Transverse colon (tissue), 4 donors: Measurements from ENCODE around the gene BMPR1B. TPM values are rescaled to one million over a fixed set of nuclear protein-coding genes. Genes with fewer than 3 reads are reported as not detected.
A peak's percentile ranks its signal among the peaks of the same experiment; 100 is the strongest.

ENCODE experiments used
- DNase-seq: peaks from one replicate; pipeline ENCODE4 v3.0.0-alpha.2; 2019
- H3K27ac ChIP-seq, 4 donors: fragments of 200-600 bp; sonication (generic); 2 replicates each; pipeline ENCODE4 v1.5.1; 2016 to 2018; ENCODE audit warnings: inconsistent platforms in 4 of 4
- H3K27me3 ChIP-seq: fragments of 200-600 bp; sonication (generic); 2 replicates; pipeline ENCODE4 v1.5.1; 2017; ENCODE audit warnings: inconsistent platforms
- H3K36me3 ChIP-seq, 4 donors: fragments of 200-600 bp; sonication (generic); 2 replicates each; pipeline ENCODE4 v1.5.1; 2017 to 2019; ENCODE audit warnings: inconsistent platforms in 4 of 4
- H3K4me1 ChIP-seq, 4 donors: fragments of 200-600 bp; sonication (generic); 2 replicates each; pipeline ENCODE4 v1.5.1; 2017 to 2020; ENCODE audit warnings: inconsistent platforms in 4 of 4
- H3K4me3 ChIP-seq, 4 donors: fragments of 200-600 bp; sonication (generic); 1 replicate in 1 of 4; 2 replicates in 3 of 4; pipeline versions ENCODE4 v1.5.1 to v1.6.1; 2017 to 2019; ENCODE audit warnings: inconsistent platforms in 4 of 4
- H3K9me3 ChIP-seq, 2 donors: fragments of 200-600 bp; sonication (generic); 2 replicates each; pipeline ENCODE4 v1.5.1; 2017 to 2019; ENCODE audit warnings: inconsistent platforms in 2 of 2
- CTCF ChIP-seq, 5 experiments: fragments of 200-600 bp in 3 of 5; fragments of 450-650 bp in 2 of 5; sonication (generic) in 3 of 5; IDR thresholded peaks; 1 replicate in 2 of 5; 2 replicates in 3 of 5; pipeline ENCODE4 v1.5.1; 2016 to 2017; ENCODE audit warnings: antibody characterized with exemption in 5 of 5, inconsistent platforms in 3 of 5, mild to moderate bottlenecking in 2 of 5, moderate library complexity in 1 of 5
- EP300 ChIP-seq: sonication (generic); formaldehyde crosslinking; IDR thresholded peaks from one replicate; pipeline ENCODE4 v1.6.1; 2017; ENCODE audit warnings: antibody characterized with exemption, low read depth
- POLR2A ChIP-seq: fragments of 450-650 bp; IDR thresholded peaks from one replicate; pipeline ENCODE4 v1.6.1; 2016; ENCODE audit warnings: antibody characterized with exemption, mild to moderate bottlenecking, moderate library complexity
- POLR2AphosphoS5 ChIP-seq, 3 donors: sonication (generic); formaldehyde crosslinking; IDR thresholded peaks; one replicate each; pipeline ENCODE4 v1.6.1; 2016; ENCODE audit warnings: antibody characterized with exemption in 3 of 3
- WGBS, 2 donors: methylation state at CpG; one replicate each; pipeline ENCODE4 v1.1.5; 2018; ENCODE audit warnings: low coverage in 1 of 2; 5-methylcytosine and 5-hydroxymethylcytosine counted together
- in situ Hi-C, 4 donors: fragments of 200-750 bp; cut with MboI; loops; one replicate each; pipeline versions ENCODE4 v1.15.0 to v1.15.1; 2017; ENCODE audit warnings: low sequenced_read_pairs in 3 of 4, low pct_ligation_motif_present in 1 of 4, low pct_unique_long_range_greater_than_20kb in 1 of 4
- intact Hi-C: fragments of 100-400 bp; cut with DNase I; formaldehyde crosslinking; loops from one replicate; pipeline ENCODE4 v1.15.1; 2023; ENCODE audit warnings: low total_unique reads
- total RNA-seq, 4 donors: library from RNA; depleted of rRNA; stranded (reverse); fragments of >200 nt; gene quantifications; one replicate each; pipeline ENCODE4 v1.1.0, GENCODE V29; 2016

BMPR1B gene
- total RNA-seq, 4 donors from 2014 or later, result 0.64 to 3.2 (median 0.68) TPM; not detected in 1

DNA sequence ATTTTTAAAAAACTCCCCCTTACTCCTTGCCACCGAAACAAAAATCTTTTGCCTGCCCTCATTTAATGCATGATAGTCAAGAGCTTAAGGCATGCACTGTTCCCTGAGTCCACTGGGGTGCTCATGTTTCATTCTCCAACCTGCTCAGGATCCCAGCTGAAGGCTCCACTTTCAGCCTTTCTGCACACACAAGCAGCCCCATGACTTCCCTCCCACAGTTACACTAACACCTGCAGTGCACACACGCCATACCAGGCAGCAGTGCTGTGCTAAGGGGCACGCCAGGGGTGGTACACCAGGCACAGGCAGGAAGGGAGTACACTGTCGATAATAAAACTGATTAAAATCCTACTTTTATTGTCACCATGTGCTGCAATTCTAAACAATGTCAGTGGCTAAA, 385.2 kb downstream of the BMPR1B start:
- no peaks in the 10 kb centered on the region for H3K27me3 ChIP-seq

DNA sequence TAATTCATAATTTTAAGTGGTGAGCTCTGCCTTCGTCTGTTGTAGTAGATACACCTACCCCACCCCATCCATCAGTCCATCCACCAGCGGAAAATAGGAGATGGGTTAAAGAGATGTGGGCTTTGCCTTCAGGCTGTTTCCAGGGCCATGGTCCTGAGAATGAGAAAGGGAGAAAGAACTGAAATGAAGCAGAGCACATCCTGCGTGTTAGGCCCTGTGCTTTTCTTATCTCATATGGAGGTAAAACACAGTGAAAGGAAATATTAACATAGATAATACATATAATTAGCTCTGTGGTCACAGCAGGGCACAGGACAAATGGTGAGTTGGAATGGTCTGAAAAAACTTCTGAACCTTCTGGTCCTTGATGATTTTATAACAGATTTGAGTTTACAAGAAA, 393.5 kb downstream of the BMPR1B start:
- Histone ChIP-seq H3K4me3 (no peak overlapping the region), H3K9me3 (no peaks in the 10 kb centered on the region), H3K36me3 (no peaks in the 10 kb centered on the region), H3K27me3 (no peaks in the 10 kb centered on the region), H3K4me1 (peaks cover 0 to under 1% (median 0%) of the 10 kb centered on the region in 4 donors), H3K27ac (no peak overlapping the region)
- no peak for DNase-seq
- WGBS, 2 donors, result 78 to 94% methylated on average over 1 to 3 of the region's 3 CpGs
- intact Hi-C loops, result no loop called here
- in situ Hi-C loops, result no loop called here
- no peak for TF ChIP-seq POLR2A
- TF ChIP-seq EP300, result no peak
- no peak for TF ChIP-seq CTCF (IDR thresholded peaks at IDR 0.05)
- TF ChIP-seq POLR2AphosphoS5 (IDR thresholded peaks at IDR 0.05), result no peak

More for the DNA sequence above, 385.2 kb downstream of the BMPR1B start:
- Histone ChIP-seq H3K36me3 (no peaks in the 10 kb centered on the region), H3K9me3 (no peaks in the 10 kb centered on the region), H3K4me3 (no peak overlapping the region), H3K27ac (no peak overlapping the region), H3K4me1 (no peaks in the 10 kb centered on the region)
- in situ Hi-C loops, result no loop called here
- TF ChIP-seq POLR2A (no peak), CTCF (IDR thresholded peaks at IDR 0.05) (no peak), POLR2AphosphoS5 (IDR thresholded peaks at IDR 0.05) (no peak), EP300 (no peak)
- intact Hi-C loops, result no loop called here
- no peak for DNase-seq
- WGBS, 2 donors, result 25 to 53% methylated on average over 4 of the region's 4 CpGs

GRCh38 chr4:95153182-95153581, 395.4 kb downstream of the BMPR1B start:
- intact Hi-C loops, result no loop called here
- no peak for DNase-seq
- Histone ChIP-seq H3K36me3 (no peaks in the 10 kb centered on the region), H3K4me3 (no peak overlapping the region), H3K4me1 (peaks cover 0 to 3% (median 0%) of the 10 kb centered on the region in 4 donors), H3K27me3 (no peaks in the 10 kb centered on the region), H3K27ac (no peak overlapping the region), H3K9me3 (no peaks in the 10 kb centered on the region)
- in situ Hi-C loops, result no loop called here
- TF ChIP-seq CTCF (IDR thresholded peaks at IDR 0.05) (no peak), EP300 (no peak), POLR2AphosphoS5 (IDR thresholded peaks at IDR 0.05) (no peak), POLR2A (no peak)
- WGBS, 2 donors, result 69 to 90% methylated on average over 3 to 5 of the region's 5 CpGs

DNA sequence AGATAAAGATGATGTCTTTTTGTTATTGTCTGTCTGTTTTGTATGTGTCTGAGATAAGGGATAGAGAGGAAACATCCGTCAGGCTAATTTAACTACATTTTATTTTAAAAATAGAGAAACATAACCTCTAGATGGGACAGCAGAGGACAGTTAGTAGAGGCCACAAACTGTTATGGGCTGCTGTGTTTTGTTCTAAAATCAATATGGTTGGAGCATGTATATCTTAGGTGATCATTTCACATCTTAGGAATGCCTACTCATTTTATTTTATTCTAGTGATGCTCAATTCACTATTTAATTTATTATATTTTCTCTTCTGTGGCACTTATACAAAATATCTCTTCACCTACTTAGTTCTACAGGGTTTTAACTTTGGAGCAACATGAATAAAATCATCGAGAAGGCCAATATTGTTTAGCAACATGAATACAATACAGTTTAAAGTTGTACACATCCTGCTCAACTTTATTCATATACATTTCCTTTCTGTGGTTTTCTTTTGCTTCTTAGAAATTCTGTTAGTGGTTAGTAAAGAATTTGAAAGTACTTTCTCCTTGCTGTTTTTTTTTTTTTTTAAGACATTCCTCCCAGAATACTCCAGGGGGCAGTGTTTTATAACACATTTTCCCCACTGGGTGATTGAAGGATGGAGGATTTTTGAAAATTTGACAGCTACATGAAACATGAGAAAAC, 398.1 kb downstream of the BMPR1B start:
- Histone ChIP-seq H3K4me1 (peaks cover 0 to 3% (median 0%) of the 10 kb centered on the region in 4 donors), H3K27ac (no peak overlapping the region), H3K36me3 (no peaks in the 10 kb centered on the region), H3K27me3 (no peaks in the 10 kb centered on the region), H3K9me3 (no peaks in the 10 kb centered on the region), H3K4me3 (no peak overlapping the region)
- intact Hi-C loops (no loop called here), in situ Hi-C loops (no loop called here)
- no peak for DNase-seq
- WGBS, 2 donors, result 71 to 86% methylated on average over 2 of the region's 2 CpGs
- TF ChIP-seq POLR2AphosphoS5 (IDR thresholded peaks at IDR 0.05) (no peak), CTCF (IDR thresholded peaks at IDR 0.05) (peak; percentile 27 to 53 (median 44))
